Liver (tissue), 9 donors: Measurements from ENCODE around the gene GLP2R. TPM values are rescaled to one million over a fixed set of nuclear protein-coding genes. Genes with fewer than 3 reads are reported as not detected.

ENCODE experiments used
- DNase-seq: peaks from one replicate; pipeline ENCODE4 v3.0.0-alpha.2; 2017; ENCODE audit warnings: low spot score
- H3K27ac ChIP-seq, 2 donors: one replicate each; pipeline ENCODE4 v1.7.0; 2013; ENCODE audit warnings: inconsistent platforms in 2 of 2, low read length in 2 of 2, control low read depth in 1 of 2, low read depth in 1 of 2, mild to moderate bottlenecking in 1 of 2
- H3K27me3 ChIP-seq, 4 donors: one replicate each; pipeline versions ENCODE4 v1.6.1 to v1.7.0; 2013; ENCODE audit warnings: low read length in 3 of 4, inconsistent platforms in 1 of 4, mild to moderate bottlenecking in 1 of 4, moderate library complexity in 1 of 4; ENCODE audit not compliant: control insufficient read depth in 4 of 4, insufficient read depth in 4 of 4
- H3K36me3 ChIP-seq, 4 donors: one replicate each; pipeline versions ENCODE4 v1.6.1 to v1.7.0; 2013; ENCODE audit warnings: low read length in 3 of 4, mild to moderate bottlenecking in 3 of 4, low read depth in 1 of 4, moderate library complexity in 1 of 4; ENCODE audit not compliant: control insufficient read depth in 4 of 4, insufficient read depth in 3 of 4
- H3K4me1 ChIP-seq, 4 donors: one replicate each; pipeline versions ENCODE4 v1.6.1 to v1.7.0; 2013; ENCODE audit warnings: low read length in 3 of 4, mild to moderate bottlenecking in 3 of 4, moderate library complexity in 1 of 4; ENCODE audit not compliant: control insufficient read depth in 4 of 4, insufficient read depth in 4 of 4
- H3K4me3 ChIP-seq, 3 donors: one replicate each; pipeline versions ENCODE4 v1.6.1 to v1.7.0; 2013; ENCODE audit warnings: low read length in 3 of 3, control low read depth in 1 of 3, low read depth in 1 of 3, mild to moderate bottlenecking in 1 of 3
- H3K9ac ChIP-seq, 2 donors: one replicate each; pipeline ENCODE4 v1.7.0; 2013; ENCODE audit warnings: low read length in 2 of 2, mild to moderate bottlenecking in 2 of 2, moderate library complexity in 2 of 2, control low read depth in 1 of 2, low read depth in 1 of 2
- H3K9me3 ChIP-seq, 4 donors: one replicate each; pipeline versions ENCODE4 v1.6.1 to v1.7.0; 2013; ENCODE audit warnings: low read length in 3 of 4; ENCODE audit not compliant: control insufficient read depth in 4 of 4
- EGR1 ChIP-seq, 2 donors: IDR thresholded peaks; 2 replicates each; pipeline ENCODE4 v1.6.1; 2016 to 2018; ENCODE audit warnings: antibody characterized with exemption in 2 of 2, low read depth in 2 of 2
- FOXA1 ChIP-seq: IDR thresholded peaks from 2 replicates; pipeline ENCODE4 v1.6.1; 2016; ENCODE audit warnings: antibody characterized with exemption
- FOXA2 ChIP-seq: IDR thresholded peaks from 2 replicates; pipeline ENCODE4 v1.6.1; 2016; ENCODE audit warnings: antibody characterized with exemption
- GABPA ChIP-seq, 2 donors: IDR thresholded peaks in 1 of 2; conservative IDR thresholded peaks in 1 of 2; 2 replicates each; pipeline ENCODE4 v1.6.1; 2016; ENCODE audit warnings: antibody characterized with exemption in 2 of 2, mild to moderate bottlenecking in 1 of 2, moderate library complexity in 1 of 2
- HNF4A ChIP-seq, 2 donors: conservative IDR thresholded peaks; 2 replicates each; pipeline ENCODE4 v1.6.1; 2016; ENCODE audit warnings: antibody characterized with exemption in 2 of 2, mild to moderate bottlenecking in 2 of 2
- HNF4G ChIP-seq: IDR thresholded peaks from 2 replicates; pipeline ENCODE4 v1.6.1; 2016; ENCODE audit warnings: antibody characterized with exemption
- JUND ChIP-seq, 2 donors: IDR thresholded peaks; 2 replicates each; pipeline ENCODE4 v1.6.1; 2016; ENCODE audit warnings: antibody characterized with exemption in 2 of 2
- NR2F2 ChIP-seq: IDR thresholded peaks from 2 replicates; pipeline ENCODE4 v1.6.1; 2016; ENCODE audit warnings: antibody characterized with exemption
- RAD21 ChIP-seq, 2 donors: IDR thresholded peaks; 2 replicates each; pipeline ENCODE4 v1.6.1; 2016; ENCODE audit warnings: antibody characterized with exemption in 2 of 2, mild to moderate bottlenecking in 2 of 2
- SP1 ChIP-seq: IDR thresholded peaks from 2 replicates; pipeline ENCODE4 v1.6.1; 2018; ENCODE audit warnings: antibody characterized with exemption, mild to moderate bottlenecking
- TAF1 ChIP-seq: conservative IDR thresholded peaks from 2 replicates; pipeline ENCODE4 v1.6.1; 2016; ENCODE audit warnings: antibody characterized with exemption, mild to moderate bottlenecking
- YY1 ChIP-seq: IDR thresholded peaks from 2 replicates; pipeline ENCODE4 v1.6.1; 2016; ENCODE audit warnings: antibody characterized with exemption, mild to moderate bottlenecking
- WGBS: extraction: QIAGEN DNeasy Blood & Tissue Kit; methylation state at CpG from one replicate; pipeline ENCODE4 v1.1.7; 2013; 5-methylcytosine and 5-hydroxymethylcytosine counted together
- polyA plus RNA-seq, 2 donors: library from polyadenylated mRNA; stranded (reverse) in 1 of 2; unstranded in 1 of 2; fragments of 200-250 nt in 1 of 2; fragments of >200 nt in 1 of 2; fragmentation: Nextera tagmentation in 1 of 2; extraction: Ambion mirVana in 1 of 2; gene quantifications; one replicate each; pipeline versions ENCODE4 v1.2.1 to v1.2.3, GENCODE V29; 2013 to 2015
- total RNA-seq, 2 donors: library from RNA; depleted of rRNA; stranded (reverse); fragments of >200 nt; gene quantifications; one replicate each; pipeline ENCODE4 v1.2.3, GENCODE V29; 2014
- TF ChIP-seq, protein P1 (sequence below): IDR thresholded peaks from 2 replicates; pipeline ENCODE4 v1.6.1; 2016; ENCODE audit warnings: antibody characterized with exemption
- TF ChIP-seq, protein P2 (sequence below): IDR thresholded peaks from 2 replicates; pipeline ENCODE4 v1.6.1; 2016; ENCODE audit warnings: antibody characterized with exemption
- TF ChIP-seq, protein P3 (sequence below): IDR thresholded peaks from 2 replicates; pipeline ENCODE4 v1.6.1; 2016; ENCODE audit warnings: antibody characterized with exemption, mild to moderate bottlenecking
- TF ChIP-seq, protein P4 (sequence below): IDR thresholded peaks from 2 replicates; pipeline ENCODE4 v1.6.1; 2016; ENCODE audit warnings: antibody characterized with exemption
- TF ChIP-seq, protein P5 (sequence below): fragments of 150-350 bp; IDR thresholded peaks from 2 replicates; pipeline ENCODE4 v1.5.1; 2017; ENCODE audit warnings: improper control_type of control experiment, low read depth, low read length; ENCODE audit not compliant: missing input control
- donor health status: healthy.
- donor health status: healthy.
- donor health status: healthy.
- donor health status: healthy.
- donor health status: healthy.

GLP2R gene
- total and polyA plus RNA-seq, 4 donors, result 0.39 to 1.4 (median 0.58) TPM

- Histone ChIP-seq H3K9me3 (no peaks in the 10 kb centered on the region), H3K9ac (no peak overlapping the region), H3K4me3 (no peak overlapping the region), H3K27ac (no peak overlapping the region), H3K4me1 (no peaks in the 10 kb centered on the region), H3K36me3 (no peaks in the 10 kb centered on the region), H3K27me3 (peaks cover 0 to 4% (median under 1%) of the 10 kb centered on the region in 4 donors)
- 74% methylated on average over 18 of the region's 18 CpGs for WGBS
- DNase-seq, result no peak
- TF ChIP-seq JUND (IDR thresholded peaks at IDR 0.05) (no peak), YY1 (no peak), EGR1 (IDR thresholded peaks at IDR 0.05; ENCODE audit: low read depth in 2 of 2) (no peak), FOXA2 (no peak), NR2F2 (no peak), GABPA (IDR thresholded peaks at IDR 0.05 in 1 of 2, conservative IDR thresholded peaks at IDR 0.05 in 1 of 2) (no peak), TAF1 (no peak), RAD21 (IDR thresholded peaks at IDR 0.05) (no peak), FOXA1 (no peak), HNF4A (conservative IDR thresholded peaks at IDR 0.05) (no peak), SP1 (no peak), HNF4G (no peak)
- TF ChIP-seq, protein P1, sequence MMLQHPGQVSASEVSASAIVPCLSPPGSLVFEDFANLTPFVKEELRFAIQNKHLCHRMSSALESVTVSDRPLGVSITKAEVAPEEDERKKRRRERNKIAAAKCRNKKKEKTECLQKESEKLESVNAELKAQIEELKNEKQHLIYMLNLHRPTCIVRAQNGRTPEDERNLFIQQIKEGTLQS, result no peak
- TF ChIP-seq, protein P2, sequence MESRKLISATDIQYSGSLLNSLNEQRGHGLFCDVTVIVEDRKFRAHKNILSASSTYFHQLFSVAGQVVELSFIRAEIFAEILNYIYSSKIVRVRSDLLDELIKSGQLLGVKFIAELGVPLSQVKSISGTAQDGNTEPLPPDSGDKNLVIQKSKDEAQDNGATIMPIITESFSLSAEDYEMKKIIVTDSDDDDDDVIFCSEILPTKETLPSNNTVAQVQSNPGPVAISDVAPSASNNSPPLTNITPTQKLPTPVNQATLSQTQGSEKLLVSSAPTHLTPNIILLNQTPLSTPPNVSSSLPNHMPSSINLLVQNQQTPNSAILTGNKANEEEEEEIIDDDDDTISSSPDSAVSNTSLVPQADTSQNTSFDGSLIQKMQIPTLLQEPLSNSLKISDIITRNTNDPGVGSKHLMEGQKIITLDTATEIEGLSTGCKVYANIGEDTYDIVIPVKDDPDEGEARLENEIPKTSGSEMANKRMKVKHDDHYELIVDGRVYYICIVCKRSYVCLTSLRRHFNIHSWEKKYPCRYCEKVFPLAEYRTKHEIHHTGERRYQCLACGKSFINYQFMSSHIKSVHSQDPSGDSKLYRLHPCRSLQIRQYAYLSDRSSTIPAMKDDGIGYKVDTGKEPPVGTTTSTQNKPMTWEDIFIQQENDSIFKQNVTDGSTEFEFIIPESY, result no peak
- TF ChIP-seq, protein P3, sequence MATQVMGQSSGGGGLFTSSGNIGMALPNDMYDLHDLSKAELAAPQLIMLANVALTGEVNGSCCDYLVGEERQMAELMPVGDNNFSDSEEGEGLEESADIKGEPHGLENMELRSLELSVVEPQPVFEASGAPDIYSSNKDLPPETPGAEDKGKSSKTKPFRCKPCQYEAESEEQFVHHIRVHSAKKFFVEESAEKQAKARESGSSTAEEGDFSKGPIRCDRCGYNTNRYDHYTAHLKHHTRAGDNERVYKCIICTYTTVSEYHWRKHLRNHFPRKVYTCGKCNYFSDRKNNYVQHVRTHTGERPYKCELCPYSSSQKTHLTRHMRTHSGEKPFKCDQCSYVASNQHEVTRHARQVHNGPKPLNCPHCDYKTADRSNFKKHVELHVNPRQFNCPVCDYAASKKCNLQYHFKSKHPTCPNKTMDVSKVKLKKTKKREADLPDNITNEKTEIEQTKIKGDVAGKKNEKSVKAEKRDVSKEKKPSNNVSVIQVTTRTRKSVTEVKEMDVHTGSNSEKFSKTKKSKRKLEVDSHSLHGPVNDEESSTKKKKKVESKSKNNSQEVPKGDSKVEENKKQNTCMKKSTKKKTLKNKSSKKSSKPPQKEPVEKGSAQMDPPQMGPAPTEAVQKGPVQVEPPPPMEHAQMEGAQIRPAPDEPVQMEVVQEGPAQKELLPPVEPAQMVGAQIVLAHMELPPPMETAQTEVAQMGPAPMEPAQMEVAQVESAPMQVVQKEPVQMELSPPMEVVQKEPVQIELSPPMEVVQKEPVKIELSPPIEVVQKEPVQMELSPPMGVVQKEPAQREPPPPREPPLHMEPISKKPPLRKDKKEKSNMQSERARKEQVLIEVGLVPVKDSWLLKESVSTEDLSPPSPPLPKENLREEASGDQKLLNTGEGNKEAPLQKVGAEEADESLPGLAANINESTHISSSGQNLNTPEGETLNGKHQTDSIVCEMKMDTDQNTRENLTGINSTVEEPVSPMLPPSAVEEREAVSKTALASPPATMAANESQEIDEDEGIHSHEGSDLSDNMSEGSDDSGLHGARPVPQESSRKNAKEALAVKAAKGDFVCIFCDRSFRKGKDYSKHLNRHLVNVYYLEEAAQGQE, result no peak
- TF ChIP-seq, protein P4, sequence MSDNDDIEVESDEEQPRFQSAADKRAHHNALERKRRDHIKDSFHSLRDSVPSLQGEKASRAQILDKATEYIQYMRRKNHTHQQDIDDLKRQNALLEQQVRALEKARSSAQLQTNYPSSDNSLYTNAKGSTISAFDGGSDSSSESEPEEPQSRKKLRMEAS, result no peak
- TF ChIP-seq, protein P5, sequence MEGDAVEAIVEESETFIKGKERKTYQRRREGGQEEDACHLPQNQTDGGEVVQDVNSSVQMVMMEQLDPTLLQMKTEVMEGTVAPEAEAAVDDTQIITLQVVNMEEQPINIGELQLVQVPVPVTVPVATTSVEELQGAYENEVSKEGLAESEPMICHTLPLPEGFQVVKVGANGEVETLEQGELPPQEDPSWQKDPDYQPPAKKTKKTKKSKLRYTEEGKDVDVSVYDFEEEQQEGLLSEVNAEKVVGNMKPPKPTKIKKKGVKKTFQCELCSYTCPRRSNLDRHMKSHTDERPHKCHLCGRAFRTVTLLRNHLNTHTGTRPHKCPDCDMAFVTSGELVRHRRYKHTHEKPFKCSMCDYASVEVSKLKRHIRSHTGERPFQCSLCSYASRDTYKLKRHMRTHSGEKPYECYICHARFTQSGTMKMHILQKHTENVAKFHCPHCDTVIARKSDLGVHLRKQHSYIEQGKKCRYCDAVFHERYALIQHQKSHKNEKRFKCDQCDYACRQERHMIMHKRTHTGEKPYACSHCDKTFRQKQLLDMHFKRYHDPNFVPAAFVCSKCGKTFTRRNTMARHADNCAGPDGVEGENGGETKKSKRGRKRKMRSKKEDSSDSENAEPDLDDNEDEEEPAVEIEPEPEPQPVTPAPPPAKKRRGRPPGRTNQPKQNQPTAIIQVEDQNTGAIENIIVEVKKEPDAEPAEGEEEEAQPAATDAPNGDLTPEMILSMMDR, result no peak
These were observed 86.7 kb downstream of the GLP2R start for GRCh38 chr17:9912121-9913099.
